HCT116 (cell line): ENCODE results near the gene JDP2.

Experiments
- CTCF ChIP-seq, 3 experiments: fragments of 200-600 bp in 1 of 3; sonication (generic) in 1 of 3; IDR thresholded peaks in 2 of 3; conservative IDR thresholded peaks in 1 of 3; 2 replicates each; pipeline ENCODE4 v1.5.1; 2012 to 2017; ENCODE audit warnings: low read depth in 2 of 3, low read length in 2 of 3, antibody characterized with exemption in 1 of 3, borderline replicate concordance in 1 of 3, control low read depth in 1 of 3, mild to moderate bottlenecking in 1 of 3, mixed read lengths in 1 of 3, mixed run types in 1 of 3, moderate library complexity in 1 of 3; ENCODE audit not compliant: insufficient read depth in 1 of 3
- EZH2 ChIP-seq: fragments of 200-600 bp; sonication (generic); IDR thresholded peaks from 2 replicates; pipeline ENCODE4 v1.6.1; 2017; ENCODE audit warnings: antibody characterized with exemption, mixed run types
- FOSL1 ChIP-seq: IDR thresholded peaks from 2 replicates; pipeline ENCODE4 v1.6.1; 2012; ENCODE audit warnings: low read depth
- JUND ChIP-seq: IDR thresholded peaks from 2 replicates; pipeline ENCODE4 v1.6.1; 2012
- MAX ChIP-seq: IDR thresholded peaks from 2 replicates; pipeline ENCODE4 v1.6.1; 2012
- REST ChIP-seq: IDR thresholded peaks from 2 replicates; pipeline ENCODE4 v1.6.1; 2012; ENCODE audit warnings: low read depth
- ZBTB33 ChIP-seq: IDR thresholded peaks from 2 replicates; pipeline ENCODE4 v1.6.1; 2011; ENCODE audit warnings: mild to moderate bottlenecking, low read length, moderate library complexity; ENCODE audit not compliant: insufficient replicate concordance; ENCODE audit errors: extremely low read depth
- ZFX ChIP-seq: fragments of 450-650 bp; IDR thresholded peaks from 2 replicates; pipeline ENCODE4 v1.6.1; 2017
- ZNF274 ChIP-seq: fragments of 200-500 bp; sonication (Bioruptor generic); IDR thresholded peaks from 2 replicates; pipeline ENCODE4 v1.6.1; 2014; ENCODE audit warnings: mild to moderate bottlenecking, low read depth, low read length, inconsistent platforms

- no peak for TF ChIP-seq CTCF (IDR thresholded peaks at IDR 0.05 in 2 of 3, conservative IDR thresholded peaks at IDR 0.05 in 1 of 3; ENCODE audit: borderline replicate concordance in 1 of 3, insufficient read depth in 1 of 3, low read depth in 2 of 3, low read length in 2 of 3)
- TF ChIP-seq JUND: no peak
- TF ChIP-seq EZH2: no peak
- no peak for TF ChIP-seq ZFX
- TF ChIP-seq ZBTB33: no peak
- no peak for TF ChIP-seq REST
- no peak for TF ChIP-seq ZNF274
- no peak for TF ChIP-seq MAX
- TF ChIP-seq FOSL1: no peak
Observed at GRCh38 chr14:75432411-75432810, 4.6 kb downstream of the JDP2 start.
